Progenitor cell of endocrine pancreas (in vitro differentiated cells): ENCODE results near the gene C13orf46. TPM values are rescaled to one million over a fixed set of nuclear protein-coding genes. Genes with fewer than 3 reads are reported as not detected.

Experiments
- DNase-seq: peaks from one replicate; pipeline ENCODE4 v3.0.0; 2021; ENCODE audit warnings: low spot score; ENCODE audit not compliant: unreplicated experiment
- H3K27ac Mint-ChIP-seq: 2 replicates; pipeline ENCODE4 v1.8.0; 2021; ENCODE audit warnings: mild to moderate bottlenecking, moderate library complexity, mixed read lengths
- H3K27me3 Mint-ChIP-seq: 2 replicates; pipeline ENCODE4 v1.8.0; 2021; ENCODE audit warnings: mixed read lengths
- H3K36me3 Mint-ChIP-seq: 2 replicates; pipeline ENCODE4 v1.8.0; 2022; ENCODE audit warnings: mixed read lengths; ENCODE audit not compliant: insufficient read depth
- H3K4me1 Mint-ChIP-seq: 2 replicates; pipeline ENCODE4 v1.8.0; 2021; ENCODE audit warnings: low read depth, mixed read lengths
- H3K4me3 Mint-ChIP-seq: 2 replicates; pipeline ENCODE4 v1.8.0; 2021; ENCODE audit warnings: low read depth, mild to moderate bottlenecking, moderate library complexity, mixed read lengths
- H3K9me3 Mint-ChIP-seq: 2 replicates; pipeline ENCODE4 v1.8.0; 2021; ENCODE audit warnings: low read depth, mixed read lengths
- total RNA-seq: library from RNA; stranded (reverse); gene quantifications from 2 replicates; pipeline ENCODE4 v1.2.1, GENCODE V29; 2021
- TF ChIP-seq, protein P1 (sequence below): fragments of 200-600 bp; sonication (generic); IDR thresholded peaks from one replicate; pipeline ENCODE4 v1.5.0; 2021; ENCODE audit warnings: antibody characterized with exemption, mild to moderate bottlenecking; ENCODE audit not compliant: unreplicated experiment

The C13orf46 gene
- total RNA-seq, 1 donor from 2014 or later, result 0.17 TPM

DNA sequence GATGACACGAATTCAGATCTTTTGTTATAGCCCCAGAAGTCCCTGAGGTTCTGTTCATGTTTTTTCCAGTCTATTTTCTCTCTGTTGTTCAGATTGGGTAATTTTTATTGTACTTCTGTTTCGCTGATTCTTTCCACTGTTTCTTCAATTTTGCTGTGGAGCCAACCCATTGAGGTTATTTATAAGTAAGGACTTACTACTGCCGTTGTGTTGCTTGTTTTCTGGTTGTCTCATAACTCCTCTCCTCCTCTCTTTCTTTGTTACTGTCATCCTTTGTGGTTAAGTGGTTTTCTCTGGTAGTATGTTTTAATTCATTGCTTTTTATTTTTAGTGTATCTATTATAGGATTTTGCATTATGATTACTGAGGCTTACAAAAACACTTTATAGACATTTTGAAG is 61.3 kb downstream of the C13orf46 start:
- Mint-ChIP-seq H3K4me3 (no peak overlapping the region), H3K36me3 (no peaks in the 10 kb centered on the region), H3K27ac (no peak overlapping the region), H3K9me3 (no peaks in the 10 kb centered on the region), H3K4me1 (peaks cover 13% of the 10 kb centered on the region), H3K27me3 (peaks cover 22% of the 10 kb centered on the region)
- no peak for DNase-seq
- TF ChIP-seq, protein P1, sequence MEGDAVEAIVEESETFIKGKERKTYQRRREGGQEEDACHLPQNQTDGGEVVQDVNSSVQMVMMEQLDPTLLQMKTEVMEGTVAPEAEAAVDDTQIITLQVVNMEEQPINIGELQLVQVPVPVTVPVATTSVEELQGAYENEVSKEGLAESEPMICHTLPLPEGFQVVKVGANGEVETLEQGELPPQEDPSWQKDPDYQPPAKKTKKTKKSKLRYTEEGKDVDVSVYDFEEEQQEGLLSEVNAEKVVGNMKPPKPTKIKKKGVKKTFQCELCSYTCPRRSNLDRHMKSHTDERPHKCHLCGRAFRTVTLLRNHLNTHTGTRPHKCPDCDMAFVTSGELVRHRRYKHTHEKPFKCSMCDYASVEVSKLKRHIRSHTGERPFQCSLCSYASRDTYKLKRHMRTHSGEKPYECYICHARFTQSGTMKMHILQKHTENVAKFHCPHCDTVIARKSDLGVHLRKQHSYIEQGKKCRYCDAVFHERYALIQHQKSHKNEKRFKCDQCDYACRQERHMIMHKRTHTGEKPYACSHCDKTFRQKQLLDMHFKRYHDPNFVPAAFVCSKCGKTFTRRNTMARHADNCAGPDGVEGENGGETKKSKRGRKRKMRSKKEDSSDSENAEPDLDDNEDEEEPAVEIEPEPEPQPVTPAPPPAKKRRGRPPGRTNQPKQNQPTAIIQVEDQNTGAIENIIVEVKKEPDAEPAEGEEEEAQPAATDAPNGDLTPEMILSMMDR, result no peak

DNA sequence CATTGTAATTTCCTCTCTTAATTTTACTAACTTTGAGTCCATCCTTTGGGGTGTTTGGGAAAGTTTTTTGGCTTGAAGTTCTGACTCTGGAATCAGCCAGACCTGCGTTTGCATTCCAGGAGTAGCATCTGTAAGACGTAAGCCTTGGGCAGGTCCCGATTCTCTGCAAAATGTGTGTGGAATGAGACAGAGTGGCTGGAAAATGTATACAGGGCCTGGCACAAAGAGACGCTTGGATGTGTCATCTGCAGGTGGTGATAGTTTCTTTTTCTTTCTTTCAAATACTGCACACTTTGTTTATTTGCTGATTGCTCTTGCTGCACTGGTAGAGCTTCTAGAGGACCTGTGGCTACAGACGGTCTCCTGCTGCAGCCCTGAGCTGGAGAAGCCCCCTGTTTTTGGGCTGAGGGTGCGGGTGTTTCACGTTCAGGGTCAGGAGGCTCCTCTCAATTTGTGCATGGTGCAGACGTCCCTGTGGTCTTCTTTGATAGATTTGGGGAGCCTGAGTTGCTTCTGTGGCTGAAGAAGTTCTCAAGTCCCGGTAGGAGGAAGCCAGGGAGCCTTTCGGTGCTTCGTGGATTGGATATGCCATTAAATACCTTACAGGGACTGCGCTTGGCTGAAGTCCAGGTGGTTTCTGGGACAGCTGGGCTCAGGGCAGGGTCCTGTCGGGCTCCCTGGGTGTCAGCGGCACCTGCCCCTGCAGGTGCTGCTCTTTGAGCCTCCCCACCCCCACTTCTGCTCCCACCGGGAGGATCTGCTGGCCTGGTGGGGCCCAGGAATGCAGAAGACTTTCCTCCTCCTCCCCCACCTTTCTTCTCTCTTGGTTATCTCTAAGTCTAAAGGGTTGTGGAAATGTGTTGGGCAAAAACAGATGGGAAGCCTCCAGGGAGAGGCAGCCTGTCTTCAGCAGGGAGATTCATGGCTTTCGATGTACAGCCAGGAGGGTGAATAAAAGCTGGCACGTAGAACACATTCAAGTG is 66.0 kb downstream of the C13orf46 start:
- Mint-ChIP-seq H3K4me3 (no peak overlapping the region), H3K27me3 (peaks cover 5% of the 10 kb centered on the region), H3K9me3 (no peaks in the 10 kb centered on the region), H3K36me3 (no peaks in the 10 kb centered on the region), H3K4me1 (peaks cover 10% of the 10 kb centered on the region), H3K27ac (no peak overlapping the region)
- no peak for DNase-seq
- TF ChIP-seq, protein P1, result no peak

DNA sequence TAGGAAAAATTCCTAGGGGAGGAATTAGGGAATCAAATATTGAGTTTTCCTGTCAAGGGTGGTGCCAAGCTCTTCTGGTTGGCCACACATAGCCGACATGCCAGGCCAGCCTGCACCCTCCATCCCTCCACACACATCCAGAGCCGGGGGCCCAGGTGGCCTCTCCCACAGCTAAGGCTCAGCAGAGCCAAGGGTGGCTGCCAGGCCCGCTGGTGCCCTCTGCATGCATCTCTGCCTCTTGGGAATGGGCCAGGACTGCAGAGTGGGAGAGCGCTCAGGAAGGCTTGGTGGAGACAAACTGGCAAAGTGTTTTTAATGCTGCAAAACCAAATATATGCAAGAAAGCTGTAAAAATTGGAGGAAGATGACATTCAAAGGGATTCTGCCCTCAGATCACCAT is 67.3 kb downstream of the C13orf46 start:
- no peaks in the 10 kb centered on the region for H3K27me3 Mint-ChIP-seq
- H3K4me3 Mint-ChIP-seq, result no peak overlapping the region
- H3K36me3 Mint-ChIP-seq, result no peaks in the 10 kb centered on the region
- H3K27ac Mint-ChIP-seq, result no peak overlapping the region
- TF ChIP-seq, protein P1, result no peak
- peaks cover 10% of the 10 kb centered on the region for H3K4me1 Mint-ChIP-seq
- no peak for DNase-seq
- no peaks in the 10 kb centered on the region for H3K9me3 Mint-ChIP-seq

DNA sequence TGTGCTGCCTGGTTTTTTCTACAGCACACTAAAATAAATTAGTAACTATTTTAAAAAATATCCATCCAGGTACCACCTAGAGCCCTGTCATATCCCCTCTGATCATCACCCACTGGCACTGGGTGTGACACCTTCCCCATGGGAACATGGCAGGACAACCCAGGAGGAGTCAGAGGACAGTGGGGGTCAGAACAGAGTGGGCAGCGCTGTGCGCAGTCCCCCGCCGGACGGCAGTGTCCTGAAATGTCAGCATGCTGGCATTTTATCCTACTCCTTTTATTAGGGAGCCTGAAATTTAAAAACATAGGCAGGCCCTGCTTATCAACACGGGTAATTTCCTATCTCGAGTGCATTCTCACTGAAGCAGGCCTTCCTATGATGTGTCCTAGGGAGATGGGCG is 67.9 kb downstream of the C13orf46 start:
- peaks cover 10% of the 10 kb centered on the region for H3K4me1 Mint-ChIP-seq
- TF ChIP-seq, protein P1, result no peak
- H3K27me3 Mint-ChIP-seq, result no peaks in the 10 kb centered on the region
- DNase-seq, result no peak
- H3K36me3 Mint-ChIP-seq, result no peaks in the 10 kb centered on the region
- H3K27ac Mint-ChIP-seq, result no peak overlapping the region
- no peak overlapping the region for H3K4me3 Mint-ChIP-seq
- H3K9me3 Mint-ChIP-seq, result no peaks in the 10 kb centered on the region

DNA sequence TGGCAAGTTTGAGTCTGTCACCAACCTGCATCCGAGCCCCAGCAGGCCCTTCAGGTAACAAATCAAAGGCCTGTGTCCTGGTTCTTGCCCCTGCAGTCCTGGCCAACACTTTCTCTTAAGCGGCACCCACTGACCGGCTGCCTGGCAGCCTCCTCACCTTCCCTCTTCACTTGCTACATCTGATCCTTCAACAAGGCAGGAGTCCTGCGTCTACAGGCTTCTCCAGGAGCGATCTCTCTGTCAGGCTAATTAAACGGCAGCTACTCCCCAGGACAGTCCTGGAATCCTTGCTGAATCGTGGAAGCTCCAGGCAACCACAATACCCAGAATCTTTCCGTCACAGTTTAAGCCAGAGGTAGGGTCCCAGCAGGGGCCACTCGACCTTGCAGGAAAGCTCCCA is 68.9 kb downstream of the C13orf46 start:
- TF ChIP-seq, protein P1, result no peak
- Mint-ChIP-seq H3K4me1 (peaks cover 10% of the 10 kb centered on the region), H3K27ac (no peak overlapping the region), H3K36me3 (no peaks in the 10 kb centered on the region), H3K27me3 (no peaks in the 10 kb centered on the region), H3K4me3 (no peak overlapping the region), H3K9me3 (no peaks in the 10 kb centered on the region)
- DNase-seq, result no peak
